ENCODE results near the gene PHF21A.

GRCh38 chr11:46060013-46060412 is 61.2 kb downstream of the PHF21A start:
- no peak for TF ChIP-seq SNAI2 (CRISPR knock-in tag; IDR thresholded peaks at IDR 0.05)
- TF ChIP-seq ZFP30 (CRISPR knock-in tag; IDR thresholded peaks at IDR 0.05), result no peak
- no peak for TF ChIP-seq ARNTL (CRISPR knock-in tag; IDR thresholded peaks at IDR 0.05; ENCODE audit: borderline replicate concordance, low read depth)
- no peak for TF ChIP-seq TOX (CRISPR knock-in tag; IDR thresholded peaks at IDR 0.05; ENCODE audit: borderline replicate concordance)

Data from SK-N-SH treated with all-trans-retinoic acid at 6 μM for 48 hours (cell line).